GM03348 (cell line): ENCODE data around the gene SLFN5.
"Not testable (repeated sequence)": the region's sequence is repeated elsewhere in the genome, so short reads cannot be mapped to it uniquely, and the experiment has no call there.

ENCODE experiments used
- DNase-seq: peaks from one replicate; pipeline ENCODE4 v3.0.0; 2012; ENCODE audit warnings: low spot score

The SLFN5 gene

GRCh38 chr17:35291802-35292201 is 48.9 kb downstream of the SLFN5 start:
- DNase-seq, result peak; percentile 30

- peak; percentile 23 for DNase-seq
Measured at GRCh38 chr17:35293151-35293847, 50.4 kb downstream of the SLFN5 start.

- no peak for DNase-seq
Measured at GRCh38 chr17:35294756-35295155, 51.9 kb downstream of the SLFN5 start.

- peak; percentile 19 for DNase-seq
Measured at GRCh38 chr17:35295686-35296085, 52.8 kb downstream of the SLFN5 start.

GRCh38 chr17:35297666-35298065 is 54.8 kb downstream of the SLFN5 start:
- DNase-seq, result peak; percentile 22

- DNase-seq, result no peak
Measured at GRCh38 chr17:35298639-35299038, 55.8 kb downstream of the SLFN5 start.

- DNase-seq, result peak; percentile 20
Measured at GRCh38 chr17:35299135-35299534, 56.3 kb downstream of the SLFN5 start.

GRCh38 chr17:35309345-35309744 is 66.5 kb downstream of the SLFN5 start:
- DNase-seq, result not testable (repeated sequence)

- no peak for DNase-seq
Measured at GRCh38 chr17:35312346-35312745, 69.5 kb downstream of the SLFN5 start.

- peak; percentile 67 for DNase-seq
Measured at GRCh38 chr17:35312790-35313711, 70.2 kb downstream of the SLFN5 start.

- no peak for DNase-seq
Measured at GRCh38 chr17:35313875-35314409, 71.1 kb downstream of the SLFN5 start.

GRCh38 chr17:35314415-35315216 is 71.7 kb downstream of the SLFN5 start:
- no peak for DNase-seq

- peak; percentile 76 for DNase-seq
Measured at GRCh38 chr17:35315283-35315682, 72.4 kb downstream of the SLFN5 start.

- no peak for DNase-seq
Measured at GRCh38 chr17:35315971-35316370, 73.1 kb downstream of the SLFN5 start.

- no peak for DNase-seq
Measured at GRCh38 chr17:35322749-35323148, 79.9 kb downstream of the SLFN5 start.
